Progenitor cell of endocrine pancreas (in vitro differentiated cells): ENCODE data around the gene ABCC6. TPM values are rescaled to one million over a fixed set of nuclear protein-coding genes. Genes with fewer than 3 reads are reported as not detected.
A peak's percentile ranks its signal among the peaks of the same experiment; 100 is the strongest.

Experiments used
- DNase-seq: peaks from one replicate; pipeline ENCODE4 v3.0.0; 2021; ENCODE audit warnings: low spot score; ENCODE audit not compliant: unreplicated experiment
- H3K27ac Mint-ChIP-seq: 2 replicates; pipeline ENCODE4 v1.8.0; 2021; ENCODE audit warnings: mild to moderate bottlenecking, moderate library complexity, mixed read lengths
- H3K27me3 Mint-ChIP-seq: 2 replicates; pipeline ENCODE4 v1.8.0; 2021; ENCODE audit warnings: mixed read lengths
- H3K36me3 Mint-ChIP-seq: 2 replicates; pipeline ENCODE4 v1.8.0; 2022; ENCODE audit warnings: mixed read lengths; ENCODE audit not compliant: insufficient read depth
- H3K4me1 Mint-ChIP-seq: 2 replicates; pipeline ENCODE4 v1.8.0; 2021; ENCODE audit warnings: low read depth, mixed read lengths
- H3K4me3 Mint-ChIP-seq: 2 replicates; pipeline ENCODE4 v1.8.0; 2021; ENCODE audit warnings: low read depth, mild to moderate bottlenecking, moderate library complexity, mixed read lengths
- H3K9me3 Mint-ChIP-seq: 2 replicates; pipeline ENCODE4 v1.8.0; 2021; ENCODE audit warnings: low read depth, mixed read lengths
- CTCF ChIP-seq: fragments of 200-600 bp; sonication (generic); IDR thresholded peaks from one replicate; pipeline ENCODE4 v1.5.0; 2021; ENCODE audit warnings: antibody characterized with exemption, mild to moderate bottlenecking; ENCODE audit not compliant: unreplicated experiment
- total RNA-seq: library from RNA; stranded (reverse); gene quantifications from 2 replicates; pipeline ENCODE4 v1.2.1, GENCODE V29; 2021

Gene ABCC6
- total RNA-seq, 1 donor from 2014 or later, result 9.8 TPM

GRCh38 chr16:16124438-16124837 is 98.9 kb downstream of the ABCC6 start:
- Mint-ChIP-seq H3K27me3 (no peaks in the 10 kb centered on the region), H3K9me3 (peaks cover 10% of the 10 kb centered on the region), H3K36me3 (peaks cover 29% of the 10 kb centered on the region), H3K4me3 (no peak overlapping the region), H3K27ac (no peak overlapping the region), H3K4me1 (no peaks in the 10 kb centered on the region)
- no peak for TF ChIP-seq CTCF
- DNase-seq, result no peak

- H3K27me3 Mint-ChIP-seq, result no peaks in the 10 kb centered on the region
- no peak for DNase-seq
- H3K36me3 Mint-ChIP-seq, result peaks cover 36% of the 10 kb centered on the region
- no peak overlapping the region for H3K4me3 Mint-ChIP-seq
- H3K9me3 Mint-ChIP-seq, result peaks cover 10% of the 10 kb centered on the region
- no peak overlapping the region for H3K27ac Mint-ChIP-seq
- no peak for TF ChIP-seq CTCF
- H3K4me1 Mint-ChIP-seq, result no peaks in the 10 kb centered on the region
Observed at GRCh38 chr16:16122264-16122663, 101.0 kb downstream of the ABCC6 start.

- no peaks in the 10 kb centered on the region for H3K4me1 Mint-ChIP-seq
- H3K36me3 Mint-ChIP-seq, result peaks cover 41% of the 10 kb centered on the region
- no peak overlapping the region for H3K4me3 Mint-ChIP-seq
- H3K27ac Mint-ChIP-seq, result peak overlapping the region; percentile 56
- no peak for DNase-seq
- no peaks in the 10 kb centered on the region for H3K27me3 Mint-ChIP-seq
- peaks cover 10% of the 10 kb centered on the region for H3K9me3 Mint-ChIP-seq
- TF ChIP-seq CTCF, result no peak
Observed at GRCh38 chr16:16121185-16121727, 102.0 kb downstream of the ABCC6 start.

- peaks cover 40% of the 10 kb centered on the region for H3K36me3 Mint-ChIP-seq
Observed at GRCh38 chr16:16120382-16121184, 102.7 kb downstream of the ABCC6 start.

GRCh38 chr16:16120044-16120381 is 103.3 kb downstream of the ABCC6 start:
- peaks cover 10% of the 10 kb centered on the region for H3K9me3 Mint-ChIP-seq
- peak overlapping the region; percentile 87 for H3K27ac Mint-ChIP-seq
- H3K4me1 Mint-ChIP-seq, result no peaks in the 10 kb centered on the region
- DNase-seq, result no peak
- TF ChIP-seq CTCF, result no peak
- H3K36me3 Mint-ChIP-seq, result peaks cover 38% of the 10 kb centered on the region
- no peaks in the 10 kb centered on the region for H3K27me3 Mint-ChIP-seq
- H3K4me3 Mint-ChIP-seq, result peak overlapping the region; percentile 17

More at GRCh38 chr16:16120382-16121184, 102.7 kb downstream of the ABCC6 start:
- H3K9me3 Mint-ChIP-seq, result peaks cover 10% of the 10 kb centered on the region
- H3K27me3 Mint-ChIP-seq, result no peaks in the 10 kb centered on the region
- H3K4me1 Mint-ChIP-seq, result no peaks in the 10 kb centered on the region
- DNase-seq, result no peak
- peak overlapping the region; percentile 87 for H3K27ac Mint-ChIP-seq
- H3K4me3 Mint-ChIP-seq, result peak overlapping the region; percentile 17
- TF ChIP-seq CTCF, result no peak
